CD4-positive, alpha-beta T cell treated with Interferon alpha-2 for 1 hour (primary cell): ENCODE results near the gene PIPOX.
"Not testable (repeated sequence)": the region's sequence is repeated elsewhere in the genome, so short reads cannot be mapped to it uniquely, and the experiment has no call there.

ENCODE experiments used
- DNase-seq, 2 donors: peaks; one replicate each; pipeline ENCODE4 v3.0.0-alpha.2; 2020 to 2022

PIPOX gene

GRCh38 chr17:29077320-29077719, 34.4 kb downstream of the PIPOX start:
- no peak for DNase-seq

- no peak for DNase-seq
These were observed 35.5 kb downstream of the PIPOX start for GRCh38 chr17:29078183-29079045.

- no peak for DNase-seq
These were observed 36.5 kb downstream of the PIPOX start for GRCh38 chr17:29079433-29079832.

GRCh38 chr17:29079887-29080286, 36.9 kb downstream of the PIPOX start:
- DNase-seq = no peak

GRCh38 chr17:29080323-29080722, 37.4 kb downstream of the PIPOX start:
- no peak for DNase-seq

GRCh38 chr17:29080965-29081364, 38.0 kb downstream of the PIPOX start:
- no peak for DNase-seq

GRCh38 chr17:29084541-29085146, 41.7 kb downstream of the PIPOX start:
- DNase-seq = no peak

GRCh38 chr17:29085223-29085622, 42.3 kb downstream of the PIPOX start:
- no peak for DNase-seq

- no peak for DNase-seq
These were observed 43.8 kb downstream of the PIPOX start for GRCh38 chr17:29086628-29087332.

- not testable (repeated sequence) for DNase-seq
These were observed 45.8 kb downstream of the PIPOX start for GRCh38 chr17:29088782-29089181.

GRCh38 chr17:29089601-29090044, 46.7 kb downstream of the PIPOX start:
- DNase-seq = no peak

GRCh38 chr17:29090108-29090507, 47.2 kb downstream of the PIPOX start:
- DNase-seq = no peak

- no peak for DNase-seq
These were observed 48.0 kb downstream of the PIPOX start for GRCh38 chr17:29090750-29091605.

- no peak for DNase-seq
These were observed 48.8 kb downstream of the PIPOX start for GRCh38 chr17:29091606-29092289.

GRCh38 chr17:29093090-29093871, 50.3 kb downstream of the PIPOX start:
- DNase-seq = no peak

GRCh38 chr17:29094101-29094708, 51.3 kb downstream of the PIPOX start:
- no peak for DNase-seq

GRCh38 chr17:29095439-29095838, 52.5 kb downstream of the PIPOX start:
- DNase-seq = no peak

- DNase-seq = no peak
These were observed 53.2 kb downstream of the PIPOX start for GRCh38 chr17:29096094-29096493.

GRCh38 chr17:29099527-29099926, 56.6 kb downstream of the PIPOX start:
- no peak for DNase-seq

- no peak for DNase-seq
These were observed 57.4 kb downstream of the PIPOX start for GRCh38 chr17:29100296-29100695.

GRCh38 chr17:29102046-29102445, 59.1 kb downstream of the PIPOX start:
- no peak for DNase-seq
